Gastrocnemius medialis (tissue), 4 donors: ENCODE measurements around the gene IQGAP2. TPM values are rescaled to one million over a fixed set of nuclear protein-coding genes. Genes with fewer than 3 reads are reported as not detected.
A peak's percentile ranks its signal among the peaks of the same experiment; 100 is the strongest.
"Not testable (repeated sequence)": the region's sequence is repeated elsewhere in the genome, so short reads cannot be mapped to it uniquely, and the experiment has no call there.

Source experiments
- ATAC-seq, 2 donors: fragments of 150-250 bp; one replicate each; pipeline ENCODE4 v1.9.1; 2016
- DNase-seq, 2 donors: peaks; one replicate each; pipeline ENCODE4 v3.0.0-alpha.2; 2019
- H3K27ac ChIP-seq, 4 donors: fragments of 200-600 bp; sonication (generic); 1 replicate in 1 of 4; 2 replicates in 3 of 4; pipeline ENCODE4 v1.5.1; 2016 to 2018; ENCODE audit warnings: mild to moderate bottlenecking in 2 of 4, moderate library complexity in 1 of 4
- H3K27me3 ChIP-seq, 3 donors: fragments of 200-600 bp; sonication (generic) in 2 of 3; 1 replicate in 1 of 3; 2 replicates in 2 of 3; pipeline versions ENCODE4 v1.5.1 to v1.6.0; 2016 to 2019; ENCODE audit warnings: mild to moderate bottlenecking in 1 of 3, moderate library complexity in 1 of 3
- H3K36me3 ChIP-seq, 2 donors: fragments of 200-600 bp; sonication (generic) in 1 of 2; one replicate each; pipeline ENCODE4 v1.5.1; 2017 to 2018
- H3K4me1 ChIP-seq, 2 donors: fragments of 200-600 bp; sonication (generic) in 1 of 2; one replicate each; pipeline ENCODE4 v1.5.1; 2016 to 2017; ENCODE audit warnings: mild to moderate bottlenecking in 2 of 2
- H3K4me3 ChIP-seq, 4 donors: fragments of 200-600 bp; sonication (generic) in 3 of 4; 1 replicate in 1 of 4; 2 replicates in 3 of 4; pipeline ENCODE4 v1.5.1; 2016 to 2019; ENCODE audit warnings: mild to moderate bottlenecking in 2 of 4
- H3K9me3 ChIP-seq, 3 donors: fragments of 200-600 bp; sonication (generic) in 2 of 3; 1 replicate in 1 of 3; 2 replicates in 2 of 3; pipeline ENCODE4 v1.5.1; 2016 to 2019
- POLR2A ChIP-seq, 2 donors: fragments of 450-650 bp; IDR thresholded peaks; one replicate each; pipeline ENCODE4 v1.6.1; 2017; ENCODE audit warnings: antibody characterized with exemption in 2 of 2, mild to moderate bottlenecking in 2 of 2, moderate library complexity in 2 of 2
- in situ Hi-C, 4 donors: fragments of 200-750 bp; cut with MboI; loops; one replicate each; pipeline versions ENCODE4 v1.15.0 to v1.8.0; 2017; ENCODE audit warnings: low sequenced_read_pairs in 4 of 4
- intact Hi-C: fragments of 100-400 bp; cut with DNase I; formaldehyde crosslinking; loops from one replicate; pipeline ENCODE4 v1.15.1; 2023; ENCODE audit warnings: low total_unique reads
- total RNA-seq, 4 donors: library from RNA; depleted of rRNA; stranded (reverse); fragments of >200 nt; gene quantifications; one replicate each; pipeline versions ENCODE4 v1.1.0 to v1.2.3, GENCODE V29; 2016
- TF ChIP-seq, protein P1 (sequence below), 5 experiments: fragments of 450-650 bp in 3 of 5; fragments of 200-600 bp in 2 of 5; sonication (generic) in 2 of 5; IDR thresholded peaks in 4 of 5; conservative IDR thresholded peaks in 1 of 5; 1 replicate in 4 of 5; 2 replicates in 1 of 5; pipeline ENCODE4 v1.5.1; 2016 to 2019; ENCODE audit warnings: antibody characterized with exemption in 5 of 5, mild to moderate bottlenecking in 3 of 5, moderate library complexity in 3 of 5

Gene IQGAP2
- total RNA-seq, 4 donors from 2014 or later: 1.5 to 6.8 (median 2.5) TPM

DNA sequence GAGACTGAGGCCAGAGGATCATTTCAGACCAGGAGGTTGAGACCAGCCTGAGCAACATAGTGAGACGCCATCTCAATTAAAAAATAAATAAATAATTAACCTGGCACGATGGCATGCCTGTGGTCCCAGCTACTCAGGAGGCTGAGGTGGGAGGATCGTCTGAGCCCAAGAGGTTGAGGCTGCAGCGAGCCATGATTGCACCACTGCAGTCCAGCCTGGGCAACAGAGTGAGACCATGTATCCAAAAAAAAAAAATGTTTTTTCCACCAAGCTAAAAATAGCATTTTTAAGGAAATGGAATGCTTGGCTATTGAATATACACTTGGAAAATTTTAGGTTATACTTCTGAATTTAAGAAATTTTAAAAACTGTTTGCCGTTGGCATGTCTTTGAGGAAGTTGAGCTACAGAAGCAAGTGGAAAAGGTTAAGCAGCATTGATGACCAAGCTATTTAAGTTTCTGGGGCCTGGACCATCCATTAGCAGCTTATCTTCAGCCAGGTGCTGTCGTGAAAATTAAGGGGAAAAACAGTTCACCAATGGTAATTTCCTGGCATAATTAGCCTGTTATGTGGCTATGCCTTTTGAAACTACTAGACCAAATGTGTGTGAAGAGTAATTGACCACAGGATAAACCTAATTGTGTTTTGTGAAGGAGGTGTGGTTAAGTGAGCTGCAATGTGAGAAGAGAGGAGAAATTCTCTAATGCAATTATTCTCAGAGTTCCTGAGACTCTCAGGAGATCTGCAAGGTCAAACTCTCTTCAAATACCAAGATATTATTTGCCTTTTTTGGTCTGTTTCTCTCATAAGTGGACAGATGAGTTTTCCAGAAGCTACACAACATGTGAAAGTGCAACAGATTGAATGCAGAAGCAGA is 333.8 kb downstream of the IQGAP2 start:
- H3K9me3 ChIP-seq: no peaks in the 10 kb centered on the region
- no peak for TF ChIP-seq POLR2A (IDR thresholded peaks at IDR 0.05)
- TF ChIP-seq, protein P1, sequence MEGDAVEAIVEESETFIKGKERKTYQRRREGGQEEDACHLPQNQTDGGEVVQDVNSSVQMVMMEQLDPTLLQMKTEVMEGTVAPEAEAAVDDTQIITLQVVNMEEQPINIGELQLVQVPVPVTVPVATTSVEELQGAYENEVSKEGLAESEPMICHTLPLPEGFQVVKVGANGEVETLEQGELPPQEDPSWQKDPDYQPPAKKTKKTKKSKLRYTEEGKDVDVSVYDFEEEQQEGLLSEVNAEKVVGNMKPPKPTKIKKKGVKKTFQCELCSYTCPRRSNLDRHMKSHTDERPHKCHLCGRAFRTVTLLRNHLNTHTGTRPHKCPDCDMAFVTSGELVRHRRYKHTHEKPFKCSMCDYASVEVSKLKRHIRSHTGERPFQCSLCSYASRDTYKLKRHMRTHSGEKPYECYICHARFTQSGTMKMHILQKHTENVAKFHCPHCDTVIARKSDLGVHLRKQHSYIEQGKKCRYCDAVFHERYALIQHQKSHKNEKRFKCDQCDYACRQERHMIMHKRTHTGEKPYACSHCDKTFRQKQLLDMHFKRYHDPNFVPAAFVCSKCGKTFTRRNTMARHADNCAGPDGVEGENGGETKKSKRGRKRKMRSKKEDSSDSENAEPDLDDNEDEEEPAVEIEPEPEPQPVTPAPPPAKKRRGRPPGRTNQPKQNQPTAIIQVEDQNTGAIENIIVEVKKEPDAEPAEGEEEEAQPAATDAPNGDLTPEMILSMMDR (IDR thresholded peaks at IDR 0.05 in 4 of 5, conservative IDR thresholded peaks at IDR 0.05 in 1 of 5): no peak
- H3K27me3 ChIP-seq: no peaks in the 10 kb centered on the region
- no peaks in the 10 kb centered on the region for H3K36me3 ChIP-seq
- H3K27ac ChIP-seq: peak overlapping the region in 2 of 4 donors; percentile 55 to 57
- peaks cover 0 to 7% of the 10 kb centered on the region in 2 donors for H3K4me1 ChIP-seq
- intact Hi-C loops (no loop called here), in situ Hi-C loops (no loop called here)
- ATAC-seq (no peak), DNase-seq (no peak)
- no peak overlapping the region for H3K4me3 ChIP-seq

DNA sequence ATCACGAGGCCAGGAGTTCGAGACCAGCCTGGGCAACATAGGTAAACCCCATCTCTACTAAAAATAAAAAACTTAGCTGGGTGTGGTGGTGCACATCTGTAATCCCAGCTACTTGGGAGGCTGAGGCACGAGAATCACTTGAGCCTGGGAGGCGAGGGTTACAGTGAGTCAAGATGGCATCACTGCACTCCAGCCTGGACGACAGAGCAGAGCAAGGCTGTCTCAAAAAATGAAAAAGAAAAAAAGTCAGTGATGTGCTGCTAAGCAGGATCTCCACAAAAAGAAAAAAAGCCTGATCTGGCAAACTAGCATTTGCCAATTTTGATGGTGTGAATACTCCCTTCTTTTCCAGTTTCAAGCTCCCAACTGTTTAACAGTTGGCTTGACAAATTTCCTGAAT is 334.8 kb downstream of the IQGAP2 start:
- TF ChIP-seq, protein P1 (IDR thresholded peaks at IDR 0.05 in 4 of 5, conservative IDR thresholded peaks at IDR 0.05 in 1 of 5): no peak
- no peak for TF ChIP-seq POLR2A (IDR thresholded peaks at IDR 0.05)
- in situ Hi-C loops (no loop called here), intact Hi-C loops (no loop called here)
- no peak for DNase-seq
- ATAC-seq: no peak
- H3K27ac ChIP-seq: peak overlapping the region in 1 of 4 donors; percentile 54
- no peaks in the 10 kb centered on the region for H3K36me3 ChIP-seq
- H3K4me1 ChIP-seq: peaks cover 0 to 7% of the 10 kb centered on the region in 2 donors
- H3K27me3 ChIP-seq: no peaks in the 10 kb centered on the region
- no peak overlapping the region for H3K4me3 ChIP-seq
- H3K9me3 ChIP-seq: no peaks in the 10 kb centered on the region

DNA sequence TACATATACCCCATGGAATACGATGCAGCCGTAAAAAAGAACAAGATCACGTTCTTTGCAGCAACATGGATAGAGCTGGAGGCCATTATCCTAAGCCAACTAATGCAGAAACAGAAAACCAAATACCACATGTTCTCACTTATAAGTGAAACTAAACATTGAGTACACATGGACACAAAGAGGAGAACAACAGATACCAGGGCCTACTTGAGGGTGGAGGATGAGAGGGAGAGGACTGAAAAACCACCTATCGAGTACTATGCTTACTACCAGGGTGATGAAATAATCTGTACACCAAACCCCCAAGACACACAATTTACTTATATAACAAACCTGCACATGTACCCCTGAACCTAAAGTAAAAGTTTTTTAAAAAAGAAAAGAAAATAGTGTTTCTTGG is 338.4 kb downstream of the IQGAP2 start:
- H3K27ac ChIP-seq, DNase-seq, H3K27me3 ChIP-seq, H3K4me3 ChIP-seq, ATAC-seq, intact Hi-C loops, in situ Hi-C loops, H3K36me3 ChIP-seq, H3K9me3 ChIP-seq, H3K4me1 ChIP-seq: not testable (repeated sequence)

DNA sequence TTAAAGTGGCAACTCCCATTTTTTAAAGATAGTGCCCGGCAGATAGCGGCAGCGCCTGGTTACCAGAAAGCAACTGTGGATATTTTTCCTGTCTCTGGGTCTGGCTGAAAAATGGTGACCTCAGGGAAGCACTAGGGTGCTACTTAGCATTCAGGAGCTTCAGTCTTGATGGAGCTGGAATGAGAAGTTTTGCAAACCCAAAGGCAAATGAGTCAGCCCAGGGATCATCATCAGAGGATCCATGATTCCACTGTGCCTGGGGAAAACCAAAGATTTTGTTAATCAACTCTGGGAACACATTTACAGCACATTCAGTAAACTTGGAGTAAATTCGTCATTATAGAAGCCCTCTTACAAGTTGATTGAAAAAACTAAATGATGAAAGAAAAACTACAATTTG is 339.5 kb downstream of the IQGAP2 start:
- DNase-seq (no peak), ATAC-seq (no peak)
- intact Hi-C loops: no loop called here
- no peak overlapping the region for H3K4me3 ChIP-seq
- H3K9me3 ChIP-seq: no peaks in the 10 kb centered on the region
- no peak overlapping the region for H3K27ac ChIP-seq
- no peak for TF ChIP-seq POLR2A (IDR thresholded peaks at IDR 0.05)
- TF ChIP-seq, protein P1 (IDR thresholded peaks at IDR 0.05 in 4 of 5, conservative IDR thresholded peaks at IDR 0.05 in 1 of 5): no peak
- in situ Hi-C loops: no loop called here
- no peaks in the 10 kb centered on the region for H3K27me3 ChIP-seq
- H3K4me1 ChIP-seq: peaks cover 0 to 7% of the 10 kb centered on the region in 2 donors
- no peaks in the 10 kb centered on the region for H3K36me3 ChIP-seq

DNA sequence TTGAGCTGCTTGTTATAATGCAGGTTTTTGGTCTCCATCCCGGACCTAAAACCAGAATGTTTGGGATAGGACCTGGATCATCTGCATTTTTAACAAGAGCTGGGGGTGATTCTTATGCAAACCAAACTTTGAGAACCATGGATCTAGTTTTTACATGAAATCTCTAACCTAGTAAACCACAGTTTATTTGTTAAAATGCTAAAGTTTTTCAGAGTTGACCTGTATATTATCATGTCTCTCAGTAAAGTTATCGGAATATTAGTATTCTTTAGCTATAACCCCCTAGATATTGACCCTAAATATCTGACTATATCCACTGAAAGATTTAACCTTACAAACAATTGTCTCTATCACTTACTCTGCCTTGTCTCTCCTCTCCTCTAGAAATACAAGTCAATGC is 341.5 kb downstream of the IQGAP2 start:
- H3K9me3 ChIP-seq: no peaks in the 10 kb centered on the region
- no peaks in the 10 kb centered on the region for H3K4me1 ChIP-seq
- H3K27me3 ChIP-seq: no peaks in the 10 kb centered on the region
- ATAC-seq (no peak), DNase-seq (no peak)
- intact Hi-C loops (no loop called here), in situ Hi-C loops (no loop called here)
- H3K27ac ChIP-seq: no peak overlapping the region
- H3K36me3 ChIP-seq: no peaks in the 10 kb centered on the region
- no peak overlapping the region for H3K4me3 ChIP-seq
- TF ChIP-seq, protein P1 (IDR thresholded peaks at IDR 0.05 in 4 of 5, conservative IDR thresholded peaks at IDR 0.05 in 1 of 5): no peak
- TF ChIP-seq POLR2A (IDR thresholded peaks at IDR 0.05): no peak
